ENCODE data around the gene SLC25A29.
"Not testable (repeated sequence)": the region's sequence is repeated elsewhere in the genome, so short reads cannot be mapped to it uniquely, and the experiment has no call there.

The SLC25A29 gene

DNA sequence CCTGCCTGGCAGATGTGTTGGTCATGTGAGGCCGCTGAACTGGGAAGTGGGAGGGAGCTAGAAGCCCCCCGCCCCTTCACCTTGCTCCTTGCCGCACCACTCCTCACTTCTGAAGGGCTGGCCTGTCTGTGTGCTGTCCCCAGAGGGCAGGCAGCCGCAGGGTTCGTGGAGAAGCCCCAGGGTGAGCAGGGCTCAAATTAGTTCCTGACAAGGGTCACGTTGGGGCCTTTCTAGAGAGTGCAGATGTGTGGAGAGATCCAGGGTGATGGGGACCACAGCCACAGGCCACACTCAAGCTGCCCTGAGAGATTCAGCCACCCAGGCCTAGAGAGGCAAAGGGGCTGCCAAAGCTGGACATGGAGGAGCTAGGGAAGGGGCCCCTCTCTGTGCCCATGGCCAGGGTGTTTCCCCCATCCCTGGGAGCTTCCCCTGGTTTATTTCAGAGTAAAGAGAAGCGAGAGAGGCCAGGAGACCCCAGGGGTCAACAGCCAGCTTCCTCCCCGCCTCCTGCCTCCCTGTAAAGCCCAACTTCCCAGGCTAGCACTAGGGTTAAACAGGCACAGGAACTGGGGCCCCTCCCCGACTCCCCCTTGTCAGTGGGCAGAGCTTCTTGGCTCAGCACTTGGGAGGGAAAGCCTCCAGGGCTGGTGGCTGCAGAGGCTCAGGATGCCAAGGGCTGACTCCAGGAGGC is 16.2 kb downstream of the SLC25A29 start:
- Histone ChIP-seq H3K9me3 (ENCODE audit: control extremely low read depth in 1 of 5, control insufficient read depth in 4 of 5, insufficient read depth in 2 of 5, low read depth in 1 of 5, low read length in 4 of 5) (no peaks in the 10 kb centered on the region), H3K27ac (ENCODE audit: insufficient read depth in 1 of 2, low read depth in 1 of 2, low read length in 2 of 2, poor library complexity in 1 of 2, severe bottlenecking in 2 of 2) (no peak overlapping the region), H3K27me3 (replicated peaks in 2 of 5; ENCODE audit: control insufficient read depth in 4 of 5, insufficient read depth in 5 of 5, low read length in 4 of 5) (no peaks in the 10 kb centered on the region), H3K36me3 (ENCODE audit: control insufficient read depth in 4 of 4, insufficient read depth in 4 of 4, low read length in 3 of 4) (peaks cover 6 to 60% (median 38%) of the 10 kb centered on the region in 4 experiments), H3K4me3 (ENCODE audit: control insufficient read depth in 1 of 7, extremely low read depth in 1 of 7, insufficient read depth in 4 of 7, low read depth in 2 of 7, low read length in 6 of 7) (no peak overlapping the region), H3K4me1 (ENCODE audit: control extremely low read depth in 1 of 4, control insufficient read depth in 4 of 4, insufficient read depth in 4 of 4, low read length in 3 of 4) (peaks cover 0 to 16% (median 6%) of the 10 kb centered on the region in 4 experiments)
- 81% methylated on average over 4 of the region's 9 CpGs for WGBS (ENCODE audit: insufficient coverage)
- ChIA-PET CTCF (interaction anchor here (0.8 to 2.0 kb wide), 4 partner anchors 8 to 47 kb away, joined by 3 to 6 read pairs (median 3); no protein-coding TSS in a partner anchor), POLR2A (no interaction called here)
- DNase-seq: no peak

DNA sequence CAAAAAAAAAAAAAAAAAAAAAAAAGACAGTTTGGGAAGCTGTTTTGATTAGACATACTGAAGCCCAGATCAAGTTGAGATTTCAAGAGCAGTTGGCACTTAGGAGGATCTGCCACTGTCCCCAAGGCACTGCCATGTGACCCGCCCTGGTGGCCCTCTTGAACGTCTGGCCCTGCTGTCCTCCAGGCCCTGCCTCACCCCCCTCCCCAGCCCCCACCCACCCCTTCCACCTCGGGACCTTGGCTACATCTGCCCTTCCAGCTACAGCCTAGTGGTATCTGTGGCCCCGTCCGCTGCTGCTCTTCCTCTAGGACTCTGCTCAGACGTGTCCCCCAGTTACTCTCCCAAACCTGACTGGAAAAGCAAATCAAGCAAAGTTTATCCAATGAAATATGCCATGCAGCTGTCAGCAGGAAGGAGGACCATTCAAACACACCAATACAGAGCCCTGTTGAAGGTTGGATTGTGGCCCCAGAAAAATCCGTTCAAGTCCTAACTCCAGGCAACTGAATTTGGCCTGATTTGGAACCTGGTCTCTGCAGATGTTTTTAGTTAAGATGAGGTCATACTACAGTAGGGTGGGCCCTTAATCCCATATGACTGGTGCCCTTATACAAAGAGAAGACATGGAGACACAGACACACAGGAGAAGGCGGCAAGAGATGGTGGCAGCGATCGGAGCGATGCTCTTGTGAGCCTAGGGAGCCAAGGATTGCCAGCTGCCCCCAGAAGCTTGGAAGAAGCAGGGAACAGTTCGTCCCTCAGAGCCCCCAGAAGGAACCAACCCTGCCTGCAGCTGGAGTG is 17.7 kb downstream of the SLC25A29 start:
- Histone ChIP-seq H3K36me3 (ENCODE audit: control insufficient read depth in 4 of 4, insufficient read depth in 4 of 4, low read length in 3 of 4) (peaks cover 6 to 49% (median 33%) of the 10 kb centered on the region in 4 experiments), H3K9me3 (ENCODE audit: control extremely low read depth in 1 of 5, control insufficient read depth in 4 of 5, insufficient read depth in 2 of 5, low read depth in 1 of 5, low read length in 4 of 5) (no peaks in the 10 kb centered on the region), H3K27me3 (replicated peaks in 2 of 5; ENCODE audit: control insufficient read depth in 4 of 5, insufficient read depth in 5 of 5, low read length in 4 of 5) (no peaks in the 10 kb centered on the region), H3K4me1 (ENCODE audit: control extremely low read depth in 1 of 4, control insufficient read depth in 4 of 4, insufficient read depth in 4 of 4, low read length in 3 of 4) (peaks cover 0 to 20% (median 12%) of the 10 kb centered on the region in 4 experiments), H3K27ac (ENCODE audit: insufficient read depth in 1 of 2, low read depth in 1 of 2, low read length in 2 of 2, poor library complexity in 1 of 2, severe bottlenecking in 2 of 2) (no peak overlapping the region), H3K4me3 (ENCODE audit: control insufficient read depth in 1 of 7, extremely low read depth in 1 of 7, insufficient read depth in 4 of 7, low read depth in 2 of 7, low read length in 6 of 7) (no peak overlapping the region)
- ChIA-PET POLR2A (no interaction called here), CTCF (interaction anchor here (0.5 to 6.6 kb wide), 5 partner anchors 8 to 89 kb away, joined by 3 to 59 read pairs (median 3); no protein-coding TSS in a partner anchor)
- WGBS (ENCODE audit: insufficient coverage): 99% methylated on average over 8 of the region's 12 CpGs
- DNase-seq: no peak

DNA sequence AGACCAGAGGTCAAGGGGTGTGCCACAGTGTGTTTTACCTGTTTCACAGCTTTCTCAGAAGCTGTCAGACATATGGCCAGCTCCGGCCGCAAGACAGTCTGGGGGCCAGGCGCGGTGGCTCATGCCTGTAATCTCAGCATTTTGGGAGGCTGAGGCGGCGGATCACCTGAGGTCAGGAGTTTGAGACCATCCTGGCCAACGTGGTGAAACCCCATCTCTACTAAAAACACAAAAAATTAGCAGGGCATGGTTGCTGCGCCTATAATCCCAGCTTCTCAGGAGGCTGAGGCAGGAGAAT is 18.3 kb downstream of the SLC25A29 start:
- POLR2A ChIA-PET; H3K27me3 ChIP-seq (replicated peaks in 2 of 5; ENCODE audit: control insufficient read depth in 4 of 5, insufficient read depth in 5 of 5, low read length in 4 of 5); DNase-seq; H3K9me3 ChIP-seq (ENCODE audit: control extremely low read depth in 1 of 5, control insufficient read depth in 4 of 5, insufficient read depth in 2 of 5, low read depth in 1 of 5, low read length in 4 of 5); H3K27ac ChIP-seq (ENCODE audit: insufficient read depth in 1 of 2, low read depth in 1 of 2, low read length in 2 of 2, poor library complexity in 1 of 2, severe bottlenecking in 2 of 2); H3K4me3 ChIP-seq (ENCODE audit: control insufficient read depth in 1 of 7, extremely low read depth in 1 of 7, insufficient read depth in 4 of 7, low read depth in 2 of 7, low read length in 6 of 7): not testable (repeated sequence)
- CTCF ChIA-PET: interaction anchor here (0.5 to 6.6 kb wide), 4 partner anchors 8 to 90 kb away, joined by 3 to 59 read pairs (median 4); no protein-coding TSS in a partner anchor
- Histone ChIP-seq H3K36me3 (ENCODE audit: control insufficient read depth in 4 of 4, insufficient read depth in 4 of 4, low read length in 3 of 4) (peaks cover 7 to 46% (median 31%) of the 10 kb centered on the region in 4 experiments), H3K4me1 (ENCODE audit: control extremely low read depth in 1 of 4, control insufficient read depth in 4 of 4, insufficient read depth in 4 of 4, low read length in 3 of 4) (peaks cover 0 to 20% (median 12%) of the 10 kb centered on the region in 4 experiments)
- whole genome bisulfite sequencing (ENCODE audit: insufficient coverage): 100% methylated on average over 5 of the region's 8 CpGs

DNA sequence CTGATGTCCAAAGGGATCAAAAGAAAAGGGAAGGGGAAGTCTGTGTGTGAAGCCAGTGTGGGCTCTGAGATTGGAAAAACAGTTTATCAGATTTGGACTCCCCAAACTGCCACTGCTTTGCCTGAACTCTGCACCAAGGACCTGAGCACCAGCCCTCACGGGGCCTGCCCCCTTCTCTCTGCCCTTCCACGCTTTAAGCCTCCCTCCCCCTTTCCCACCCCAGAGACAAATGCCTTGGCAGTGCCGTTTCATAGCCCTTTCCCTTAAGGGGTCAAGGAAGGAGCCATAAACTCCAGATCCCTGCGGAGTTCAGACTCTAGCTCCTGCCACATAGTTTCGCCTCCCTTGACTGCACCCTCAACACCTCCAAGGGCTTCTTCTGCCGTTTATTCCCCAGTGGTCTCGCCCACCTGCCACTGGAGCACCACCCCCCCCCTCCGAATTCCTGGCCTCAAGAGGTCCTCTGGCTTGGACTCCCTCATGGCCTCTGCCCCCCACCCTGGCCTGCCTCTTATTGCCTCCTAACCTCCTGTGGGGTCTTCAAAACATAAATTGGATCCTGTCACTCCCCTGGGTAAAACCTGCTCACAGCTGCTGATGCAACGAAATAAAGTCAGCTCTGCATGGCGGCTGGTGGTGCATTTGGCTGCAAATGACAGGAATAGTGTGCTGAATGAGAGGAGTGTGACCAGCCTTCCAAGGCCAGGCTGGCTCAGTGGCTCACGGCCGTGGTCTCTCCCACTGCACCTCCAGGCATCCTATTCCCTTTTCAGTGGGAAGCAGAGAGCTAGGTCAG is 18.8 kb downstream of the SLC25A29 start:
- WGBS (ENCODE audit: insufficient coverage): 90% methylated on average over 4 of the region's 12 CpGs
- no peak for DNase-seq
- H3K4me1 ChIP-seq (ENCODE audit: control extremely low read depth in 1 of 4, control insufficient read depth in 4 of 4, insufficient read depth in 4 of 4, low read length in 3 of 4): peaks cover 0 to 20% (median 12%) of the 10 kb centered on the region in 4 experiments
- POLR2A ChIA-PET: no interaction called here
- no peaks in the 10 kb centered on the region for H3K9me3 ChIP-seq (ENCODE audit: control extremely low read depth in 1 of 5, control insufficient read depth in 4 of 5, insufficient read depth in 2 of 5, low read depth in 1 of 5, low read length in 4 of 5)
- peaks cover 8 to 46% (median 30%) of the 10 kb centered on the region in 4 experiments for H3K36me3 ChIP-seq (ENCODE audit: control insufficient read depth in 4 of 4, insufficient read depth in 4 of 4, low read length in 3 of 4)
- H3K4me3 ChIP-seq (ENCODE audit: control insufficient read depth in 1 of 7, extremely low read depth in 1 of 7, insufficient read depth in 4 of 7, low read depth in 2 of 7, low read length in 6 of 7): no peak overlapping the region
- CTCF ChIA-PET: interaction anchor here (0.5 to 6.6 kb wide), 8 partner anchors 8 to 90 kb away, joined by 3 to 59 read pairs (median 4); no protein-coding TSS in a partner anchor
- no peak overlapping the region for H3K27ac ChIP-seq (ENCODE audit: insufficient read depth in 1 of 2, low read depth in 1 of 2, low read length in 2 of 2, poor library complexity in 1 of 2, severe bottlenecking in 2 of 2)
- H3K27me3 ChIP-seq (replicated peaks in 2 of 5; ENCODE audit: control insufficient read depth in 4 of 5, insufficient read depth in 5 of 5, low read length in 4 of 5): no peaks in the 10 kb centered on the region

DNA sequence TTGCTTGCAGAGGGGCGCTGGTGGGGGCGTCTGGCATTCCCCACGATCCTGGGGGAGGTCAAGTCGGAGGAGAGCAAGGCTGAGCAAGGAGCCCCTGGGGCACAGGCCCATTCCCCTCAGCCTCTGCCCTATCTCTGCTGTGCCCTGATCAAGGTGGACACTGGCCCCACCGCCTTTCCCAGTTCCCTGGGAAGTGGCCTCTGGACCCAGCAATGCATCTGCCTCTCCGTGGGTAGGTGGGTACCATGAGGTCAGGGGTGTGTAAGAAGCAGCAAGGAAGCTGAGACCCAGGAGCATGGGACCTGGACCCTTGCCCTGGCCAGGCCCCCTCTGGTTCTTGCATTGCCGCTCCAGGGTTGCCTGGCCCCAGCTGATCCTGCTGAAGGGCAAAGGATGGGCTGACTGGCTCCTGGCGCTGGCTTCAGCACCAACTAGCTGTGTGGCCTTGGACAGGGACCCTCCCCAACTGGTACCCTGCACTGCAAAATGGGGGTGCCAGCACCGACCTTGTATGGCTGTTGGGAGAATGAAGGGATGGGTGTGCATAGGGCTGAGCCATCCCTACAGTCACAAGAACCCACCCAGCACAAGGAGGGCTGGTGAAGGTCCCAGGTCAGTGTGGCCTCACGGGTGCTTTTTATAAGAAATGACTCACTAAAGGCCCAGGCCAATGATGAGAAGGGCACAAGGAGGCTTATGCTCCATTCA is 19.6 kb downstream of the SLC25A29 start:
- WGBS (ENCODE audit: insufficient coverage): 91% methylated on average over 4 of the region's 10 CpGs
- no peaks in the 10 kb centered on the region for H3K27me3 ChIP-seq (replicated peaks in 2 of 5; ENCODE audit: control insufficient read depth in 4 of 5, insufficient read depth in 5 of 5, low read length in 4 of 5)
- no peaks in the 10 kb centered on the region for H3K9me3 ChIP-seq (ENCODE audit: control extremely low read depth in 1 of 5, control insufficient read depth in 4 of 5, insufficient read depth in 2 of 5, low read depth in 1 of 5, low read length in 4 of 5)
- H3K4me3 ChIP-seq (ENCODE audit: control insufficient read depth in 1 of 7, extremely low read depth in 1 of 7, insufficient read depth in 4 of 7, low read depth in 2 of 7, low read length in 6 of 7): no peak overlapping the region
- H3K27ac ChIP-seq (ENCODE audit: insufficient read depth in 1 of 2, low read depth in 1 of 2, low read length in 2 of 2, poor library complexity in 1 of 2, severe bottlenecking in 2 of 2): no peak overlapping the region
- H3K4me1 ChIP-seq (ENCODE audit: control extremely low read depth in 1 of 4, control insufficient read depth in 4 of 4, insufficient read depth in 4 of 4, low read length in 3 of 4): peaks cover 0 to 20% (median 12%) of the 10 kb centered on the region in 4 experiments
- no peak for DNase-seq
- ChIA-PET POLR2A (interaction anchor here (1.5 kb wide), 1 partner anchor 9 kb away, joined by 5 read pairs; no protein-coding TSS in a partner anchor), CTCF (interaction anchor here (0.7 to 6.6 kb wide), 14 partner anchors 10 to 91 kb away, joined by 3 to 59 read pairs (median 4); partner anchors contain the start of gene WDR25)
- H3K36me3 ChIP-seq (ENCODE audit: control insufficient read depth in 4 of 4, insufficient read depth in 4 of 4, low read length in 3 of 4): peaks cover 8 to 46% (median 28%) of the 10 kb centered on the region in 4 experiments

DNA sequence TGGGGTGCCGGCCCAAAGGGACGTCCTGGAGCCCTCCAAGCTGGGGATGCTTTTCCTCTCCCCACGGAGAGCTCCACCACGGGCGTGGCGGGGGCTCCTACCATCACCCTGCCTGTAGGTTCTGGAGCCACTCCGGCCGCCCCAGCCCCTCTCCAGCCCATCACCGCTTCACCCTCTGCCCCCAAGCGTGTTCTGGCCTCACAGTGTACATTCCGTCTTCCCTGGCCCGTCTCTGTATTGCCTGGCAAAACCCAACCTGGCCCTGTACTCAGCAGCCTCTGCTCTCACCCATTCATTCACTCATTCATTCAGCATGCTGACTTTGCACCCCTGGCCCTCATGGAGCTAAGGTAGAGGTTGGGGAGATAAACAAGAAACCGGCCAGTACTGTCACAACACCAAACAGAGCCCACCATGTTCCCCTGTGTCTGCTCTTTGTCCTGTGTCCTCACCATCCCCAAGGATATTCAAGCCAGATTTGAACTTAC is 20.3 kb downstream of the SLC25A29 start:
- H3K27ac ChIP-seq (ENCODE audit: insufficient read depth in 1 of 2, low read depth in 1 of 2, low read length in 2 of 2, poor library complexity in 1 of 2, severe bottlenecking in 2 of 2): peak overlapping the region in 1 of 2 experiments; percentile 82
- H3K4me1 ChIP-seq (ENCODE audit: control extremely low read depth in 1 of 4, control insufficient read depth in 4 of 4, insufficient read depth in 4 of 4, low read length in 3 of 4): peaks cover 0 to 19% (median 12%) of the 10 kb centered on the region in 4 experiments
- no peaks in the 10 kb centered on the region for H3K9me3 ChIP-seq (ENCODE audit: control extremely low read depth in 1 of 5, control insufficient read depth in 4 of 5, insufficient read depth in 2 of 5, low read depth in 1 of 5, low read length in 4 of 5)
- no peak for DNase-seq
- H3K4me3 ChIP-seq (ENCODE audit: control insufficient read depth in 1 of 7, extremely low read depth in 1 of 7, insufficient read depth in 4 of 7, low read depth in 2 of 7, low read length in 6 of 7): peak overlapping the region in 6 of 7 experiments; percentile 58 to 84 (median 74)
- no peaks in the 10 kb centered on the region for H3K27me3 ChIP-seq (replicated peaks in 2 of 5; ENCODE audit: control insufficient read depth in 4 of 5, insufficient read depth in 5 of 5, low read length in 4 of 5)
- CTCF ChIA-PET: interaction anchor here (0.7 to 6.6 kb wide), 17 partner anchors 10 to 305 kb away, joined by 3 to 59 read pairs (median 4); partner anchors contain the start of gene WDR25
- WGBS (ENCODE audit: insufficient coverage): 50% methylated on average over 13 of the region's 13 CpGs
- POLR2A ChIA-PET: interaction anchor here (1.1 to 1.5 kb wide), 2 partner anchors 10 to 12 kb away, joined by 3 to 5 read pairs; no protein-coding TSS in a partner anchor
- H3K36me3 ChIP-seq (ENCODE audit: control insufficient read depth in 4 of 4, insufficient read depth in 4 of 4, low read length in 3 of 4): peaks cover 5 to 46% (median 26%) of the 10 kb centered on the region in 4 experiments
